Endothelial cell (in vitro differentiated cells): Measurements from ENCODE around the gene FOXP2. TPM values are rescaled to one million over a fixed set of nuclear protein-coding genes. Genes with fewer than 3 reads are reported as not detected.

Experiments used
- DNase-seq: peaks from one replicate; pipeline ENCODE4 v3.0.0; 2021; ENCODE audit warnings: low spot score
- H3K27ac Mint-ChIP-seq: one replicate; pipeline ENCODE4 v1.8.0; 2021; ENCODE audit warnings: mixed read lengths, inconsistent platforms; ENCODE audit not compliant: unreplicated experiment
- H3K27me3 Mint-ChIP-seq: one replicate; pipeline ENCODE4 v1.8.0; 2021; ENCODE audit warnings: mild to moderate bottlenecking, moderate library complexity, mixed read lengths, inconsistent platforms; ENCODE audit not compliant: unreplicated experiment
- H3K36me3 Mint-ChIP-seq: one replicate; pipeline ENCODE4 v1.8.0; 2021; ENCODE audit warnings: mild to moderate bottlenecking, low read depth, mixed read lengths, inconsistent platforms; ENCODE audit not compliant: unreplicated experiment
- H3K4me1 Mint-ChIP-seq: one replicate; pipeline ENCODE4 v1.8.0; 2021; ENCODE audit warnings: mild to moderate bottlenecking, mixed read lengths, inconsistent platforms; ENCODE audit not compliant: unreplicated experiment
- H3K4me3 Mint-ChIP-seq: one replicate; pipeline ENCODE4 v1.8.0; 2021; ENCODE audit warnings: mild to moderate bottlenecking, mixed read lengths, inconsistent platforms; ENCODE audit not compliant: unreplicated experiment
- H3K9me3 Mint-ChIP-seq: one replicate; pipeline ENCODE4 v1.8.0; 2021; ENCODE audit warnings: mixed read lengths, inconsistent platforms; ENCODE audit not compliant: unreplicated experiment
- total RNA-seq: library from RNA; stranded (reverse); fragmentation: NEBNext Ultra II Directional; extraction: Animal tissue kit (Norgen Biotek cat#: 25700); gene quantifications from one replicate; pipeline ENCODE4 v1.2.1, GENCODE V29; 2021; ENCODE audit not compliant: unreplicated experiment
- TF ChIP-seq, protein P1 (sequence below): fragments of 200-600 bp; sonication (generic); IDR thresholded peaks from one replicate; pipeline ENCODE4 v1.5.0; 2021; ENCODE audit warnings: antibody characterized with exemption; ENCODE audit not compliant: unreplicated experiment

The FOXP2 gene
- total RNA-seq, 1 donor from 2014 or later = 9.1 TPM

DNA sequence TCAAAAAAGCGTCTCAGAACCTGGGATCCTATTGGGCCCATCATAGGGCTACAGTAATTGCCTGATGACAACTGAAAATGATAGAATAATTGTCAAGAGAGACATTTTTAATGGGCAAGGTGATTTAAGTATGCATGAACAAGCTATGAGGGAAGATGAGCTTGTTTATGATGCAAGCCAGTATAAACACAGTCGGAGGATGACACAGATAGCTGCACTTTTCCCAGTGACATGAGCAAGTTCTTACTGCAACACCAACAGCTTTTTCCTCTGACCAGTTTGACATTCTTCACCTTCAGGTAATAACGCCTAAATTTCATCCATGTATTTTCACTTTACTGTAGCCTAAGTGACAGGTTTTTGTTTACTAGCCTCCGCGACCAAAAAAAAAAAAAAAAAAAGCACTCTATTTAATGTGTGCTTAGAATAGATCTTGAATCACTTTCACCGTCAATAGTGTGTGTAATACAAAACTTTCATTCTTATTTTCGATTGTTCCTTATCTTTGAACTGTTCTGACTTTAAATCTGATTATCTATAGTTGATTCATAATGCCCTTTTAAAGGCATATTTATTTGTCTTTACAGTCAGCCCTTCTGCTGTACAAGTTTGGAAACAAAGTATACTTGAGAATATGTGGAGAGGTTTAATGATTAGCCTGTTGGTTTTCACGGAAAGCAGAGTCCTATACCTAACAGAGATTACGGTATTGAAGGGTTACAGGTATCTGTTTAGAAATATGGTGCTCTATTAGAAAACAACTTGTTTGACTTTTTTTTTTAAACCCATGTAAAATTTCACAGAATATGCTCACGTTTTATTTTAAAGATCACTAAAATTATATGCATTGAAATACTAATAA is 1.7 kb downstream of the FOXP2 start:
- H3K4me1 Mint-ChIP-seq = peaks cover 2% of the 10 kb centered on the region
- no peaks in the 10 kb centered on the region for H3K9me3 Mint-ChIP-seq
- H3K27ac Mint-ChIP-seq = no peak overlapping the region
- H3K36me3 Mint-ChIP-seq = no peaks in the 10 kb centered on the region
- DNase-seq = no peak
- no peaks in the 10 kb centered on the region for H3K27me3 Mint-ChIP-seq
- TF ChIP-seq, protein P1, sequence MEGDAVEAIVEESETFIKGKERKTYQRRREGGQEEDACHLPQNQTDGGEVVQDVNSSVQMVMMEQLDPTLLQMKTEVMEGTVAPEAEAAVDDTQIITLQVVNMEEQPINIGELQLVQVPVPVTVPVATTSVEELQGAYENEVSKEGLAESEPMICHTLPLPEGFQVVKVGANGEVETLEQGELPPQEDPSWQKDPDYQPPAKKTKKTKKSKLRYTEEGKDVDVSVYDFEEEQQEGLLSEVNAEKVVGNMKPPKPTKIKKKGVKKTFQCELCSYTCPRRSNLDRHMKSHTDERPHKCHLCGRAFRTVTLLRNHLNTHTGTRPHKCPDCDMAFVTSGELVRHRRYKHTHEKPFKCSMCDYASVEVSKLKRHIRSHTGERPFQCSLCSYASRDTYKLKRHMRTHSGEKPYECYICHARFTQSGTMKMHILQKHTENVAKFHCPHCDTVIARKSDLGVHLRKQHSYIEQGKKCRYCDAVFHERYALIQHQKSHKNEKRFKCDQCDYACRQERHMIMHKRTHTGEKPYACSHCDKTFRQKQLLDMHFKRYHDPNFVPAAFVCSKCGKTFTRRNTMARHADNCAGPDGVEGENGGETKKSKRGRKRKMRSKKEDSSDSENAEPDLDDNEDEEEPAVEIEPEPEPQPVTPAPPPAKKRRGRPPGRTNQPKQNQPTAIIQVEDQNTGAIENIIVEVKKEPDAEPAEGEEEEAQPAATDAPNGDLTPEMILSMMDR = no peak
- H3K4me3 Mint-ChIP-seq = no peak overlapping the region

DNA sequence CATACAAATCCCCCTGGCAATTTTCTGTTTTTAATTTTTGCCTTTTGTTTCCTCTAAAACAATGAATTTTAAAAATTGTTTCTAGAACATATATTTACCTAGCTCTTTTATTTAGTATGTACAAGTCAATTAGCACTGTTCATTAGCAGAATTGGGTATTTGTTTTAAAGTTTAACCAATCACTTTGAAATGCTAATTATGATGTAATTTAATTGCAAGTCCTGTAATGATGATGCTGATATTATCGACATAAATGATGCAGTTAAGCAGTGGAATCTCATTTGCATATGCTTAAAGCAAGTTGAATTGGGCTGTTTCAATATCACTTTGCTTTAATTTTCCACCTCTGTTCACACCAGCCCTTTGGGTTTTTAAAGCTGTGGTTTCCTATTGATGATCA is 2.7 kb downstream of the FOXP2 start:
- no peak for DNase-seq
- H3K36me3 Mint-ChIP-seq = no peaks in the 10 kb centered on the region
- H3K27ac Mint-ChIP-seq = no peak overlapping the region
- TF ChIP-seq, protein P1 = no peak
- no peak overlapping the region for H3K4me3 Mint-ChIP-seq
- H3K27me3 Mint-ChIP-seq = no peaks in the 10 kb centered on the region
- H3K9me3 Mint-ChIP-seq = no peaks in the 10 kb centered on the region
- peaks cover 2% of the 10 kb centered on the region for H3K4me1 Mint-ChIP-seq

DNA sequence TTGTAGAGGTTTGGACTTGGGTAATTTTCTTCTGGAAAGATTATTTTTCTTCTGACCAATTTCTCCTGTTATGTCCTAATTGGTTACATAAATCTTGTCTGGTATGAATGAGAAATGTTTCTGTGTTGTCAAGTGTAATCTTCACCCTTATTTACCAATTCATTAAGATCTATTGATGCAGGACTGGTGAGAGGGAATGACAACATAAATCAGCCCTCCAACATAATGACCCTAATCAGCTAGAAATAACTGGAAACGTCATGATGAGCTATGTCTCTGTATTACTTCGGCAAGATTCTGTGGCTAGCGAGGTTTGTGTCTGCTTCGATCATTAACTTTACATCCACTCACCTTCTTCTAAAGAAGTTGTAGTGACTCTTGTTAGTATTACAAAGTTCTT is 3.5 kb downstream of the FOXP2 start:
- Mint-ChIP-seq H3K4me3 (no peak overlapping the region), H3K27me3 (no peaks in the 10 kb centered on the region), H3K36me3 (no peaks in the 10 kb centered on the region)

DNA sequence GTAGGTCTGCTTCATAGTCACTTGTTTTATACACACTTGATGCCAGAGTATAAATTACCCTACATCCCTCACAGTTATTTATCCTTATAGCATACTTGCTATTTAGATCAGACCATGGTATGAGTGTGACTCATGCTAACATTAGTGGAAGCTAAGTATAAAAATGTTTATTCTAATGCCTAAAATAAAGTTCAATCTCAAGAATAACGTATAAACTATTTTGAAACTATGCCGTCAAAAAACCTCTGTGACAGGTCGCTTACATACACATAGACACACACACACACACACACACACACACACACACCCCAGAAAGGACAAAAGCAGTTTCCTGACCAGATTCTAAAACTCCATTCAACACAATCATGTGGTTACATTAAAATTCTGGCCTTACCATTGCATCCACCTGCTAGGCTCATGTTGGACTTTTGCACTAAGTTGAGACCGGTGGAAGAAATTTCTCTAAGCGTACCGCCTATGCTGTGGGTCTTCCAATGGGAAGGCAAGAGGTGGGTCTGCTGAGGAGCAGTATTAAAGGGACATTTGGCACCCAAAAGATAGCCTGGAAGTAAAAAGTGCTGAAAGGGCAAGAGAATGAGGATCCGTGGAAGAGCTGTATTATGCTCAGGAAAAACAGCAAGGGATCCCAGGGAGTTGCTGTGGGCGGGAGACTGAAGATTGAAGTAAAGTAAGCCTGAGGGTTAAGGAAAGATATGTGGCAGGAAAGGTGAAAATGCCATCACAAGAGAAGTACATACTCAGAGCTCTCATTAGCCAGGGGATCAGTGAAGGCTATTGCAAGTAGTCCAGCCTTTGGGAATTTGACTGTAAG is 5.0 kb downstream of the FOXP2 start:
- TF ChIP-seq, protein P1 = no peak
- no peak for DNase-seq
- Mint-ChIP-seq H3K4me1 (peaks cover 2% of the 10 kb centered on the region), H3K27ac (no peak overlapping the region), H3K9me3 (no peaks in the 10 kb centered on the region), H3K36me3 (no peaks in the 10 kb centered on the region), H3K27me3 (no peaks in the 10 kb centered on the region), H3K4me3 (no peak overlapping the region)

More for the DNA sequence above, 3.5 kb downstream of the FOXP2 start:
- no peaks in the 10 kb centered on the region for H3K9me3 Mint-ChIP-seq
- no peak overlapping the region for H3K27ac Mint-ChIP-seq
- TF ChIP-seq, protein P1 = no peak
- peaks cover 2% of the 10 kb centered on the region for H3K4me1 Mint-ChIP-seq
- DNase-seq = no peak
